PC-9 (cell line): ENCODE results near the gene DEF6.

Experiments
- EZH2 ChIP-seq: fragments of 200-600 bp; sonication (generic); IDR thresholded peaks from 2 replicates; pipeline ENCODE4 v1.8.0; 2017; ENCODE audit warnings: antibody characterized with exemption, low read depth
- TF ChIP-seq, protein P1 (sequence below): fragments of 200-600 bp; sonication (generic); conservative IDR thresholded peaks from 2 replicates; pipeline ENCODE4 v1.6.1; 2017; ENCODE audit warnings: mixed run types, antibody characterized with exemption, mild to moderate bottlenecking, moderate library complexity

DNA sequence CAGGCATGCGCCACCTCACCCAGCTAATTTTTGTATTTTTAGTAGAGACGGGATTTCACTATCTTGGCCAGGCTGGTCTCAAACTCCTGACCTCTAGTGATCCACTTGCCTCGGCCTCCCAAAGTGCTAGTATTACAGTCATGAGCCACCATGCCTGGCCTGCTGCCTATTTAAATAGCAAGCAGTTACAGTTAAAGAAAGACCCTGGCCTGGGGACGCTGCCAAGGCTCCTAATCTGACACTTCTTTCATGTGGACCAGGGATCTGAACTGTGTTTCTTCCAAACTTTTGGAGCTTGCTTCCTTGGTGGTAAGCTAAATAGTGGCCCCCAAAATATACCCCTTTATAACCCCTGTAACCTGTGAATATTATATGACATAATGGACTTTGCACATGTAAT lies 60.1 kb downstream of the DEF6 start:
- TF ChIP-seq, protein P1, sequence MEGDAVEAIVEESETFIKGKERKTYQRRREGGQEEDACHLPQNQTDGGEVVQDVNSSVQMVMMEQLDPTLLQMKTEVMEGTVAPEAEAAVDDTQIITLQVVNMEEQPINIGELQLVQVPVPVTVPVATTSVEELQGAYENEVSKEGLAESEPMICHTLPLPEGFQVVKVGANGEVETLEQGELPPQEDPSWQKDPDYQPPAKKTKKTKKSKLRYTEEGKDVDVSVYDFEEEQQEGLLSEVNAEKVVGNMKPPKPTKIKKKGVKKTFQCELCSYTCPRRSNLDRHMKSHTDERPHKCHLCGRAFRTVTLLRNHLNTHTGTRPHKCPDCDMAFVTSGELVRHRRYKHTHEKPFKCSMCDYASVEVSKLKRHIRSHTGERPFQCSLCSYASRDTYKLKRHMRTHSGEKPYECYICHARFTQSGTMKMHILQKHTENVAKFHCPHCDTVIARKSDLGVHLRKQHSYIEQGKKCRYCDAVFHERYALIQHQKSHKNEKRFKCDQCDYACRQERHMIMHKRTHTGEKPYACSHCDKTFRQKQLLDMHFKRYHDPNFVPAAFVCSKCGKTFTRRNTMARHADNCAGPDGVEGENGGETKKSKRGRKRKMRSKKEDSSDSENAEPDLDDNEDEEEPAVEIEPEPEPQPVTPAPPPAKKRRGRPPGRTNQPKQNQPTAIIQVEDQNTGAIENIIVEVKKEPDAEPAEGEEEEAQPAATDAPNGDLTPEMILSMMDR, result no peak
- TF ChIP-seq EZH2, result no peak
